GM23338 (cell line): Measurements from ENCODE around the gene HS1BP3. TPM values are rescaled to one million over a fixed set of nuclear protein-coding genes. Genes with fewer than 3 reads are reported as not detected.

ENCODE experiments used
- ATAC-seq: fragments of 200-7000 bp; cut with Tn5 transposase; 3 replicates; pipeline ENCODE4 v1.9.1; 2020
- DNase-seq: peaks from one replicate; pipeline ENCODE4 v3.0.0-alpha.2; 2015; ENCODE audit warnings: low spot score
- H2AFZ ChIP-seq: fragments of 200-600 bp; sonication (generic); 2 replicates; pipeline ENCODE4 v1.8.0; 2016; ENCODE audit warnings: antibody characterized with exemption, mild to moderate bottlenecking, moderate library complexity
- H3F3A ChIP-seq: fragments of 200-600 bp; sonication (generic); replicated peaks from 2 replicates; pipeline ENCODE4 v1.8.0; 2017; ENCODE audit warnings: antibody characterized with exemption, mixed run types, low read depth
- H3K27ac ChIP-seq: fragments of 200-600 bp; sonication (generic); 2 replicates; pipeline ENCODE4 v1.6.1; 2016; ENCODE audit warnings: low read depth
- H3K27me3 ChIP-seq: fragments of 200-600 bp; sonication (generic); 2 replicates; pipeline ENCODE4 v1.8.0; 2016; ENCODE audit warnings: mild to moderate bottlenecking, mixed run types, moderate library complexity; ENCODE audit not compliant: insufficient read depth
- H3K36me3 ChIP-seq: fragments of 200-600 bp; sonication (generic); 2 replicates; pipeline ENCODE4 v1.8.0; 2016; ENCODE audit warnings: mild to moderate bottlenecking; ENCODE audit not compliant: insufficient read depth
- H3K4me1 ChIP-seq: fragments of 200-600 bp; sonication (generic); 2 replicates; pipeline ENCODE4 v1.8.0; 2016; ENCODE audit warnings: mild to moderate bottlenecking, moderate library complexity; ENCODE audit not compliant: insufficient read depth
- H3K4me2 ChIP-seq: fragments of 200-600 bp; sonication (generic); 2 replicates; pipeline ENCODE4 v1.7.1; 2017; ENCODE audit warnings: mixed run types
- H3K4me3 ChIP-seq: fragments of 200-600 bp; sonication (generic); 2 replicates; pipeline ENCODE4 v1.6.1; 2016; ENCODE audit warnings: mixed run types
- H3K79me2 ChIP-seq: fragments of 200-600 bp; sonication (generic); replicated peaks from 2 replicates; pipeline ENCODE4 v1.8.0; 2017; ENCODE audit warnings: mild to moderate bottlenecking; ENCODE audit not compliant: insufficient read depth
- H3K9me2 ChIP-seq: fragments of 200-600 bp; sonication (generic); 2 replicates; pipeline ENCODE4 v1.8.0; 2017; ENCODE audit not compliant: insufficient read depth
- H4K20me1 ChIP-seq: fragments of 200-600 bp; sonication (generic); replicated peaks from 2 replicates; pipeline ENCODE4 v1.8.0; 2017; ENCODE audit warnings: mild to moderate bottlenecking; ENCODE audit not compliant: insufficient read depth
- H3K27ac Mint-ChIP-seq: 2 replicates; pipeline ENCODE4 v1.8.0; 2020; ENCODE audit warnings: inconsistent platforms, mild to moderate bottlenecking, moderate library complexity, mixed read lengths
- H3K27me3 Mint-ChIP-seq: 3 replicates; pipeline ENCODE4 v1.8.0; 2022; ENCODE audit warnings: low read depth, mild to moderate bottlenecking, moderate library complexity, mixed read lengths, inconsistent platforms; ENCODE audit not compliant: insufficient read depth, poor library complexity
- H3K36me3 Mint-ChIP-seq: 3 replicates; pipeline ENCODE4 v1.8.0; 2021; ENCODE audit warnings: low read depth, mild to moderate bottlenecking, inconsistent platforms, moderate library complexity, mixed read lengths
- H3K4me1 Mint-ChIP-seq: 3 replicates; pipeline ENCODE4 v1.8.0; 2020; ENCODE audit warnings: mild to moderate bottlenecking, inconsistent platforms, mixed read lengths
- H3K4me3 Mint-ChIP-seq: 3 replicates; pipeline ENCODE4 v1.8.0; 2021; ENCODE audit warnings: moderate library complexity, mild to moderate bottlenecking, inconsistent platforms, mixed read lengths
- H3K9me3 Mint-ChIP-seq: 3 replicates; pipeline ENCODE4 v1.8.0; 2020; ENCODE audit warnings: moderate library complexity, mild to moderate bottlenecking, inconsistent platforms, mixed read lengths
- CREB1 ChIP-seq: fragments of 250-450 bp; sonication (Bioruptor Pico); IDR thresholded peaks from 2 replicates; pipeline ENCODE4 v1.5.0; 2020; ENCODE audit warnings: low read depth, mild to moderate bottlenecking, moderate library complexity
- EZH2 ChIP-seq: fragments of 200-600 bp; sonication (generic); IDR thresholded peaks from one replicate; pipeline ENCODE4 v1.8.0; 2017; ENCODE audit warnings: antibody characterized with exemption, mild to moderate bottlenecking, low read depth; ENCODE audit not compliant: unreplicated experiment
- EZH2phosphoT487 ChIP-seq: fragments of 200-600 bp; sonication (generic); IDR thresholded peaks from one replicate; pipeline ENCODE4 v1.8.1; 2018; ENCODE audit warnings: antibody characterized with exemption; ENCODE audit not compliant: unreplicated experiment
- NANOG ChIP-seq: IDR thresholded peaks from 2 replicates; pipeline ENCODE4 v1.6.1; 2016; ENCODE audit warnings: antibody characterized with exemption, borderline replicate concordance
- POLR2AphosphoS5 ChIP-seq: IDR thresholded peaks from 2 replicates; pipeline ENCODE4 v1.6.1; 2016; ENCODE audit warnings: antibody characterized with exemption, low read depth
- STAT1 ChIP-seq: IDR thresholded peaks from one replicate; pipeline ENCODE4 v1.6.1; 2016; ENCODE audit warnings: antibody characterized with exemption; ENCODE audit not compliant: unreplicated experiment
- ZNF114 ChIP-seq: fragments of 250-450 bp; sonication (Bioruptor Pico); IDR thresholded peaks from 2 replicates; pipeline ENCODE4 v1.5.0; 2020; ENCODE audit warnings: mild to moderate bottlenecking, moderate library complexity
- ZNF331 ChIP-seq: fragments of 250-450 bp; sonication (Bioruptor Pico); IDR thresholded peaks from 2 replicates; pipeline ENCODE4 v1.5.0; 2020; ENCODE audit warnings: low read depth, mild to moderate bottlenecking, moderate library complexity
- polyA plus RNA-seq: library from polyadenylated mRNA; unstranded; fragments of >200 nt; fragmentation: Nextera tagmentation; extraction: Ambion mirVana; gene quantifications from 2 replicates; pipeline ENCODE4 v1.2.1, GENCODE V29; 2016
- total RNA-seq: library from RNA; depleted of rRNA; stranded (reverse); fragments of >200 nt; shearing (Covaris generic); gene quantifications from 2 replicates; pipeline ENCODE4 v1.2.3, GENCODE V29; 2014
- TF ChIP-seq, protein P1 (sequence below), 2 experiments: fragments of 200-600 bp in 1 of 2; sonication (generic) in 1 of 2; conservative IDR thresholded peaks; 2 replicates each; pipeline versions ENCODE4 v1.5.1 to v1.6.1; 2016 to 2017; ENCODE audit warnings: antibody characterized with exemption in 2 of 2, low read depth in 2 of 2, mild to moderate bottlenecking in 2 of 2, moderate library complexity in 1 of 2
- TF ChIP-seq, protein P2 (sequence below): IDR thresholded peaks from 2 replicates; pipeline ENCODE4 v1.6.1; 2016; ENCODE audit warnings: antibody characterized with exemption
- TF ChIP-seq, protein P3 (sequence below): fragments of 250-450 bp; sonication (Bioruptor Pico); IDR thresholded peaks from 2 replicates; pipeline ENCODE4 v1.5.0; 2020; ENCODE audit warnings: mild to moderate bottlenecking, moderate library complexity

HS1BP3 gene
- total and polyA plus RNA-seq, 2 experiments from 2014 or later = 7.2 to 15.0 TPM

DNA sequence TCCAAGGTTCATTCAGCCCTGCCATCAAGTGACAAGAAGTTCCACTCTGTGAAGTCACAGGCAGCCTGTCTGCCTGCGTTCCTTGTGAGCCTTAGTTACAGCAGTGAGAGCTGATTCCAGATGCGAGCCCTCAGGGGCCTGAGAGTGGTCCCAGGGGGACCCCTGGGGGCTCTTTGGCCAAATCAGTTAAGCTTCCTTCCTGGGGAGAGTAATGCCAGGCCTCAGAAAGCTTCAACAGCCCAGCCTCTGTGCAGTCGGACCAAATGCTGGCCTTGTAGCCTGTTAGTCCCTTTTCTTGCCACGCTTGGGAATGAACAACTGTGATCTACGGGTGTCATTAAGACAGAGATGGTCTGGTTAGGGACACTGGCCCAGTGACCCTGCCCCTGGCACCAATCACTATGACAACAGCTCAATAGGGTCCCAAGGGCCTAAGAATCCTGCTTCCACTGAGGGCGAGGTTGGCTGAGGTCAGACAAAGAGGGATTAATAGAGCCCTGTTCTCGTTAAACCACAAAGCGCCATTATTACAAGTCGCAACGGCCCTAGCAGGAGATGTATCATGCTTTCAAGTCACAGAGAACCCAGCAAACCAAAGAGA is 50.9 kb downstream of the HS1BP3 start:
- Histone ChIP-seq H3K9me2 (no peaks in the 10 kb centered on the region), H3K27me3 (no peaks in the 10 kb centered on the region), H3K79me2 (no peaks in the 10 kb centered on the region), H3K4me3 (no peak overlapping the region), H3F3A (no peaks in the 10 kb centered on the region), H3K4me1 (no peaks in the 10 kb centered on the region; the same call in 1 of the 2 replicates), H4K20me1 (no peaks in the 10 kb centered on the region), H3K27ac (no peak overlapping the region), H2AFZ (no peak overlapping the region), H3K4me2 (no peak overlapping the region), H3K36me3 (no peaks in the 10 kb centered on the region)
- Mint-ChIP-seq H3K4me3 (no peak overlapping the region), H3K36me3 (no peaks in the 10 kb centered on the region), H3K27me3 (peaks cover 5% of the 10 kb centered on the region), H3K4me1 (peaks cover 18% of the 10 kb centered on the region), H3K27ac (no peak overlapping the region), H3K9me3 (no peaks in the 10 kb centered on the region)
- DNase-seq = no peak
- TF ChIP-seq CREB1 = no peak
- TF ChIP-seq STAT1 = no peak
- TF ChIP-seq, protein P1, sequence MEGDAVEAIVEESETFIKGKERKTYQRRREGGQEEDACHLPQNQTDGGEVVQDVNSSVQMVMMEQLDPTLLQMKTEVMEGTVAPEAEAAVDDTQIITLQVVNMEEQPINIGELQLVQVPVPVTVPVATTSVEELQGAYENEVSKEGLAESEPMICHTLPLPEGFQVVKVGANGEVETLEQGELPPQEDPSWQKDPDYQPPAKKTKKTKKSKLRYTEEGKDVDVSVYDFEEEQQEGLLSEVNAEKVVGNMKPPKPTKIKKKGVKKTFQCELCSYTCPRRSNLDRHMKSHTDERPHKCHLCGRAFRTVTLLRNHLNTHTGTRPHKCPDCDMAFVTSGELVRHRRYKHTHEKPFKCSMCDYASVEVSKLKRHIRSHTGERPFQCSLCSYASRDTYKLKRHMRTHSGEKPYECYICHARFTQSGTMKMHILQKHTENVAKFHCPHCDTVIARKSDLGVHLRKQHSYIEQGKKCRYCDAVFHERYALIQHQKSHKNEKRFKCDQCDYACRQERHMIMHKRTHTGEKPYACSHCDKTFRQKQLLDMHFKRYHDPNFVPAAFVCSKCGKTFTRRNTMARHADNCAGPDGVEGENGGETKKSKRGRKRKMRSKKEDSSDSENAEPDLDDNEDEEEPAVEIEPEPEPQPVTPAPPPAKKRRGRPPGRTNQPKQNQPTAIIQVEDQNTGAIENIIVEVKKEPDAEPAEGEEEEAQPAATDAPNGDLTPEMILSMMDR (conservative IDR thresholded peaks at IDR 0.05; ENCODE audit: low read depth in 2 of 2) = no peak
- no peak for TF ChIP-seq NANOG
- TF ChIP-seq EZH2phosphoT487 = no peak
- TF ChIP-seq, protein P2, sequence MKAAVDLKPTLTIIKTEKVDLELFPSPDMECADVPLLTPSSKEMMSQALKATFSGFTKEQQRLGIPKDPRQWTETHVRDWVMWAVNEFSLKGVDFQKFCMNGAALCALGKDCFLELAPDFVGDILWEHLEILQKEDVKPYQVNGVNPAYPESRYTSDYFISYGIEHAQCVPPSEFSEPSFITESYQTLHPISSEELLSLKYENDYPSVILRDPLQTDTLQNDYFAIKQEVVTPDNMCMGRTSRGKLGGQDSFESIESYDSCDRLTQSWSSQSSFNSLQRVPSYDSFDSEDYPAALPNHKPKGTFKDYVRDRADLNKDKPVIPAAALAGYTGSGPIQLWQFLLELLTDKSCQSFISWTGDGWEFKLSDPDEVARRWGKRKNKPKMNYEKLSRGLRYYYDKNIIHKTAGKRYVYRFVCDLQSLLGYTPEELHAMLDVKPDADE = no peak
- TF ChIP-seq POLR2AphosphoS5 = no peak
- no peak for TF ChIP-seq ZNF331 (CRISPR knock-in tag)
- no peak for TF ChIP-seq ZNF114 (CRISPR knock-in tag)
- ATAC-seq = no peak

DNA sequence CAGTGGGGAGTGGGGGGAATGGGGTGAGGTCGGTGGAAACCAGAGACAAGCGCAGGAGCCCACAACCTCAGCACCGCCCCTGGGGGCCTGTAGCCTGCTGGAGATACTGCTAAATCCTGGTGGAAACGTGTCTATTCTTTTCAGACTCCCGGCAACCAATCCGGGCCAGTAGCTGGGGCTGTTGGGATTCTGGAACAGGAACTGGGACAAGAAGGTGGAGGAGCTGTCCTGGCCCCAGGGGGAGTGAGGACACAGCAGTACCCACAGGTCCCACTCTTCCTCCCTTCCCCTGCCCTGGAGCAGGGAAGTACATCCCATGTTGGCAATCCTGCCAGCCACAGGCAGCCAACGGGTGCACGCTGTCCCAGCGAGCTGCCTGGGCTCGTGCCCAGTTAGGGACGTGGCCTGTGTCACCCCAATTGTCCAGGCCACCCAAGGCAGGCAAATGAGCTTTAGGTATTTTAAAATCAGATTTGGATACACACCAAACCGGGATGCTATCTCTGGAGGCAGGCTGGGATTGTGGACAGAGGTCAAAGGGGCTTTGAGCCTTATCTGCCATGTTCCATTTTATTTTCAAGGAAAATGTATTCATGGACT is 51.8 kb downstream of the HS1BP3 start:
- H3K27me3 Mint-ChIP-seq = peaks cover 5% of the 10 kb centered on the region
- H3K79me2 ChIP-seq = no peaks in the 10 kb centered on the region
- no peaks in the 10 kb centered on the region for H3K36me3 ChIP-seq
- DNase-seq = no peak
- peaks cover 21% of the 10 kb centered on the region for H3K4me1 Mint-ChIP-seq
- H3K9me3 Mint-ChIP-seq = no peaks in the 10 kb centered on the region
- H3K27me3 ChIP-seq = no peaks in the 10 kb centered on the region
- no peak for ATAC-seq
- no peak overlapping the region for H3K27ac ChIP-seq
- no peaks in the 10 kb centered on the region; the same call in 1 of the 2 replicates for H3K4me1 ChIP-seq
- H2AFZ ChIP-seq = no peak overlapping the region
- no peaks in the 10 kb centered on the region for H3K9me2 ChIP-seq
- H3K36me3 Mint-ChIP-seq = no peaks in the 10 kb centered on the region
- H3F3A ChIP-seq = no peaks in the 10 kb centered on the region
- TF ChIP-seq, protein P3, sequence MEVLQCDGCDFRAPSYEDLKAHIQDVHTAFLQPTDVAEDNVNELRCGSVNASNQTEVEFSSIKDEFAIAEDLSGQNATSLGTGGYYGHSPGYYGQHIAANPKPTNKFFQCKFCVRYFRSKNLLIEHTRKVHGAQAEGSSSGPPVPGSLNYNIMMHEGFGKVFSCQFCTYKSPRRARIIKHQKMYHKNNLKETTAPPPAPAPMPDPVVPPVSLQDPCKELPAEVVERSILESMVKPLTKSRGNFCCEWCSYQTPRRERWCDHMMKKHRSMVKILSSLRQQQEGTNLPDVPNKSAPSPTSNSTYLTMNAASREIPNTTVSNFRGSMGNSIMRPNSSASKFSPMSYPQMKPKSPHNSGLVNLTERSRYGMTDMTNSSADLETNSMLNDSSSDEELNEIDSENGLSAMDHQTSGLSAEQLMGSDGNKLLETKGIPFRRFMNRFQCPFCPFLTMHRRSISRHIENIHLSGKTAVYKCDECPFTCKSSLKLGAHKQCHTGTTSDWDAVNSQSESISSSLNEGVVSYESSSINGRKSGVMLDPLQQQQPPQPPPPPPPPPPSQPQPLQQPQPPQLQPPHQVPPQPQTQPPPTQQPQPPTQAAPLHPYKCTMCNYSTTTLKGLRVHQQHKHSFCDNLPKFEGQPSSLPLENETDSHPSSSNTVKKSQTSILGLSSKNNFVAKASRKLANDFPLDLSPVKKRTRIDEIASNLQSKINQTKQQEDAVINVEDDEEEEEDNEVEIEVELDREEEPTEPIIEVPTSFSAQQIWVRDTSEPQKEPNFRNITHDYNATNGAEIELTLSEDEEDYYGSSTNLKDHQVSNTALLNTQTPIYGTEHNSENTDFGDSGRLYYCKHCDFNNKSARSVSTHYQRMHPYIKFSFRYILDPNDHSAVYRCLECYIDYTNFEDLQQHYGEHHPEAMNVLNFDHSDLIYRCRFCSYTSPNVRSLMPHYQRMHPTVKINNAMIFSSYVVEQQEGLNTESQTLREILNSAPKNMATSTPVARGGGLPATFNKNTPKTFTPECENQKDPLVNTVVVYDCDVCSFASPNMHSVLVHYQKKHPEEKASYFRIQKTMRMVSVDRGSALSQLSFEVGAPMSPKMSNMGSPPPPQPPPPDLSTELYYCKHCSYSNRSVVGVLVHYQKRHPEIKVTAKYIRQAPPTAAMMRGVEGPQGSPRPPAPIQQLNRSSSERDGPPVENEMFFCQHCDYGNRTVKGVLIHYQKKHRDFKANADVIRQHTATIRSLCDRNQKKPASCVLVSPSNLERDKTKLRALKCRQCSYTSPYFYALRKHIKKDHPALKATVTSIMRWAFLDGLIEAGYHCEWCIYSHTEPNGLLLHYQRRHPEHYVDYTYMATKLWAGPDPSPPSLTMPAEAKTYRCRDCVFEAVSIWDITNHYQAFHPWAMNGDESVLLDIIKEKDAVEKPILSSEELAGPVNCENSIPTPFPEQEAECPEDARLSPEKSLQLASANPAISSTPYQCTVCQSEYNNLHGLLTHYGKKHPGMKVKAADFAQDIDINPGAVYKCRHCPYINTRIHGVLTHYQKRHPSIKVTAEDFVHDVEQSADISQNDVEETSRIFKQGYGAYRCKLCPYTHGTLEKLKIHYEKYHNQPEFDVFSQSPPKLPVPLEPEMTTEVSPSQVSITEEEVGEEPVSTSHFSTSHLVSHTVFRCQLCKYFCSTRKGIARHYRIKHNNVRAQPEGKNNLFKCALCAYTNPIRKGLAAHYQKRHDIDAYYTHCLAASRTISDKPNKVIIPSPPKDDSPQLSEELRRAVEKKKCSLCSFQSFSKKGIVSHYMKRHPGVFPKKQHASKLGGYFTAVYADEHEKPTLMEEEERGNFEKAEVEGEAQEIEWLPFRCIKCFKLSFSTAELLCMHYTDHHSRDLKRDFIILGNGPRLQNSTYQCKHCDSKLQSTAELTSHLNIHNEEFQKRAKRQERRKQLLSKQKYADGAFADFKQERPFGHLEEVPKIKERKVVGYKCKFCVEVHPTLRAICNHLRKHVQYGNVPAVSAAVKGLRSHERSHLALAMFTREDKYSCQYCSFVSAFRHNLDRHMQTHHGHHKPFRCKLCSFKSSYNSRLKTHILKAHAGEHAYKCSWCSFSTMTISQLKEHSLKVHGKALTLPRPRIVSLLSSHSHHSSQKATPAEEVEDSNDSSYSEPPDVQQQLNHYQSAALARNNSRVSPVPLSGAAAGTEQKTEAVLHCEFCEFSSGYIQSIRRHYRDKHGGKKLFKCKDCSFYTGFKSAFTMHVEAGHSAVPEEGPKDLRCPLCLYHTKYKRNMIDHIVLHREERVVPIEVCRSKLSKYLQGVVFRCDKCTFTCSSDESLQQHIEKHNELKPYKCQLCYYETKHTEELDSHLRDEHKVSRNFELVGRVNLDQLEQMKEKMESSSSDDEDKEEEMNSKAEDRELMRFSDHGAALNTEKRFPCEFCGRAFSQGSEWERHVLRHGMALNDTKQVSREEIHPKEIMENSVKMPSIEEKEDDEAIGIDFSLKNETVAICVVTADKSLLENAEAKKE (CRISPR knock-in tag) = no peak
- no peak for TF ChIP-seq EZH2
- TF ChIP-seq, protein P2 = no peak
- no peak overlapping the region for H3K4me3 ChIP-seq
- no peak overlapping the region for H3K27ac Mint-ChIP-seq
- H3K4me2 ChIP-seq = no peak overlapping the region
- no peak overlapping the region for H3K4me3 Mint-ChIP-seq
- no peaks in the 10 kb centered on the region for H4K20me1 ChIP-seq
